LHCN-M2 (cell line): ENCODE results near the gene ZNF219. TPM values are rescaled to one million over a fixed set of nuclear protein-coding genes. Genes with fewer than 3 reads are reported as not detected.

Experiments
- DNase-seq: peaks from one replicate; pipeline ENCODE4 v3.0.0-alpha.2; 2012; ENCODE audit warnings: low read depth
- total RNA-seq: library from RNA; depleted of rRNA; stranded (reverse); fragments of >200 nt; gene quantifications from 2 replicates; pipeline ENCODE4 v1.2.3, GENCODE V29; 2014

Gene ZNF219
- total RNA-seq, 1 experiment from 2014 or later, result 18.3 TPM

DNA sequence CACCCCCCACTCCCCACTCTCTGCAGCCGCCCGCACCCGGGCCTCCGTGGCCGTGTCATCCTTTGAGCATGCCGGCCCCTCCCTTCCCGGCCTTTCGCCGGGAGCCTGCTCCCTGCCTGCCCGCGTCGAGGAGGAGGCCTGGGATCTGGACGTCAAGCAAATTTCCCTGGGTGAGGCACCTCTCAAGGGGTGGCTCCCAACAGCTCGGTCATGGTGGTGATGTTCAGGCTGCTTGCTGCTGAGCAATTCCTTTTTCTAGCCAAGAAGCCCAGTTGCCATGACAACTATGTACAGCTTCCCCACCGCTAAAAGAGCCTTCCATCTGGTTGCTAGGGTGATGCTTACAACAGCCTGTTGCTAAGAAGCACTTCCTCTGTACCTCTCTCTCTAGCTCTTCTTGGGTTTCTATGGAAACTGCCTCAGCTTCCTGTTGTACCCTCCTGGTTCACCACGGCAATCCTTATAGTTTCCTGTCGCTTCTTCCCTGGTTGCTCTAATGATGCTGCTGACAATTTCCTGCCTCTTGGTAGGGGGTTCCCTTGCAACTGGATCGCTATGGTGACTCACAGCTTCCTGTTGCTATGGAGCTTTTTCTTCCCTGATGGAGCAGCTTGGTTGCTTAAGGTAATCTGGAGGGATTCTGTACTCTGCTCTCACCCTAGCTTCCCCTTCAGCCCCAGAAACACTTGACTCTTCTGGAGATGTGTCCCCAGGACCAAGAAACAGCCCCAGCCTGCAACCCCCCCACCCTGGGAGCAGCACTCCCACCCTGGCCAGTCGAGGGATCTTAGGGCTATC lies 11.0 kb downstream of the ZNF219 start:
- peak; percentile 80 for DNase-seq

DNA sequence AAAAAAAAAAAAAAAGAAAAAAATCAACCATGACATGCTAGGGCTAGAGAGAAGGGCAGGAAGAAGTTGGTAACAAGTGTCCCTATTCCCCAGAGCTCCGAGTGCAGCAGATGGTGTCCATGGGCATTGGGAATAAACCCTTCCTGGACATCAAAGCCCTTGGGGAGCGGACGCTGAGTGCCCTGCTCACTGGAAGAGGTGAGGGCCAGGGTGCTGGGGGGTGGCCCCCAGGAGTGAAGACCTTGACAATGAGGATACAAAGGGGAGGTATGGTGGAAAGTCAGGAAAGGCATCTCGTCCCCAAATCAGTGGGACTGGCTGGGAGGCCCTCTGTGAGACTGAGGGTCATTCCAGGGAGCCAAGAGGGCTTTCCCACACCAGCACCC lies 11.6 kb downstream of the ZNF219 start:
- DNase-seq, result no peak

DNA sequence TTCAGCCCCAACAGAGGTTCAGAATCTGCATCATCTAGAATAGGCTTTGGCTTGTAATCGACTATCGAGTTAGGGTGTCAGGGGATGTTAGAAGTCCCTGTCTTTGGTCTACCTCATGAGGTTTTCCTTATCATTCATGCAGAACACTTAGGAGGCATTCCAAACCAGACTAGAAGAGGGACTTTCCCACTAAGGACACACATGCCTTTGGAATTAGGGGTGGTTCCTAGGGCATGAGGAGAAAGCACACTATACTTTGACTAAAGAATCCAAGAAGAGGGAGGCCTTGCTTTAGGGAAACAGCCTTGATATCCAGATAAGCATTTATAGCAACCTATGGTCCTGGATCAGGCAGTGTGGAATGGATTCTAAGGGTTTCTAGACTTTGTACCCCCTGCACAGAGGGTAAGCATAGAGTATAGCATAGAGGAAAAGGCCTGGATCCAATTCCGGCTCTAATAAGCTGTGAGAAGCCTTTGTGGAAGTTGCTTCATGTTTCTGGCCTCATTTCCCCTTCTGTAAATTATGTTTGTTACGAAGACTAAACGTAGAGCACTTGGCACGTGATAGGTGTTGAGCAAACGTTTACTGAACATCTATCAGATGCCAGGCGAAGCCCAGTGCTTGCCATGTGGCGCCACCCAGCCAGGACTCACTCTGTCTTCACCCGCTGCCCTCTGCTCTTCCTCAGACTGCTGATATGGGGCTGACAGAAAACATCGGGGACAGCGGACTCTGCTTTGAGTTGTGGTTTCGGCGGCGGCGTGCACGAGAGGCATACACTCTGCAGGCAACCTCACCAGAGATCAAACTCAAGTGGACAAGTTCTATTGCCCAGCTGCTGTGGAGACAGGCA lies 13.2 kb downstream of the ZNF219 start:
- DNase-seq, result no peak

DNA sequence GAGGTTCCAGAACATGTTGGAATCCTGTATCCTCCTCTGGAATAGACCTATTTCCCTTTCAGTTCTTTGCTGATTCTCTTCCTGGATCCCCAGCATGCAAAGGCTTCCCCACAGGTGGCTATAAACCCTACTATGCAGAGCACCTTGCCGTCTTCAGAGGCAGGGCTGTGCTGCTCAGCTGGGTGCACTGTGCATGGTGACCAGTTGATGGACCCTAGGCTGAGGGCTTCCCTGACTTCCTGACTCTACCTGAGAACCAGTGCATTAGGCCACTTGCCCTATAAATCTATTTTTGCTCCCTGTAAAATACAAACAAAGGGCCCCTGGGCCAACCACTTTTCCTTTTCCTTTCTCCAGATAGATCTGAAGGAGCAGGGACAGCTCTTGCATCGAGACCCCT lies 14.1 kb downstream of the ZNF219 start:
- DNase-seq, result no peak

DNA sequence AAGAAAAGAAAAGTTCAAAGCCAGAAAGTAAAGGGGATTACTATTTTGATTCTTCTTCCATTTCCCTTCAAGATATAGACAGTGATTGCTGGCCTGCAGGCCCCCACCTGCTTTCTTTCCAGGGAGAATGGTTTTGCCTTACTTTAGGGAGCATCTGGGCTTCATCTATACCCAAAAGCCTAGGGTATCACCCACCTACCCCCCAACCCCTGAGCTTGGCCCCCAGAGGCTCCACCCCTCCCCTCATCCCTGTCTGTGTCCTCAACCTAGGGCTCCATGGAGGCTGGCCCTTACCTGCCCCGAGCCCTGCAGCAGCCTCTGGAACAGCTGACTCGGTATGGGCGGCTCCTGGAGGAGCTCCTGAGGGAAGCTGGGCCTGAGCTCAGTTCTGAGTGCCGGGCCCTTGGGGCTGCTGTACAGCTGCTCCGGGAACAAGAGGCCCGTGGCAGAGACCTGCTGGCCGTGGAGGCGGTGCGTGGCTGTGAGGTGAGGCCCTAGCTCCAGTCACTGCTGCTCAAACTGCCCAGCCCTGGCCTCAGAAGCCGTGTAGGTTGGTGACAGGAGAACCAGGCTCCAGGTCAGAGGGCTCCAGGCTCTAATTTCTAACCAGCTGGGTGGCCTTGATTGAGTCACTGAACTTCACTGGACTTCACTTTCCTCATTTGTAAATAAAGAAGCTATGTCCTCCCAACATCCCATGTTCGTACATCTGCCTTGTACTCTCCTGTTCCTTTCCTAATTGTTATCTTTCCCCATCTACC lies 14.7 kb downstream of the ZNF219 start:
- no peak for DNase-seq

GRCh38 chr14:21081521-21082142 lies 16.8 kb downstream of the ZNF219 start:
- no peak for DNase-seq

DNA sequence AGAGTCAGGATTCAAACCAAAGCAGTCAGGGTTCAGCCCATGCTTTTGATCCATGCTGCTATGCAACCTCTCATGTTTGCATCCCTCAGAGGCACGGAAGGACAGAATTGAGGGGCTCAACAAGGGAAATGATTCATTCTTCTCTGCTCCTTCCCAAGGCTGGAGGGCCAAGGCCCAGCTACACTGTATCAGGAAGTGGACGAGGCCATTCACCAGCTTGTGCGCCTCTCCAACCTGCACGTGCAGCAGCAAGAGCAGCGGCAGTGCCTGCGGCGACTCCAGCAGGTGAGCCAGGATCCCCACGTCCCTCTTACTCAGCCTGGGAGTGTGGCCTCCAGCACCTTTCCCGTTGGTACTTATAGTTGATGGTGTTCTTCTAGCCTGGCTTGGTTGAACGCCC lies 19.7 kb downstream of the ZNF219 start:
- DNase-seq, result no peak

DNA sequence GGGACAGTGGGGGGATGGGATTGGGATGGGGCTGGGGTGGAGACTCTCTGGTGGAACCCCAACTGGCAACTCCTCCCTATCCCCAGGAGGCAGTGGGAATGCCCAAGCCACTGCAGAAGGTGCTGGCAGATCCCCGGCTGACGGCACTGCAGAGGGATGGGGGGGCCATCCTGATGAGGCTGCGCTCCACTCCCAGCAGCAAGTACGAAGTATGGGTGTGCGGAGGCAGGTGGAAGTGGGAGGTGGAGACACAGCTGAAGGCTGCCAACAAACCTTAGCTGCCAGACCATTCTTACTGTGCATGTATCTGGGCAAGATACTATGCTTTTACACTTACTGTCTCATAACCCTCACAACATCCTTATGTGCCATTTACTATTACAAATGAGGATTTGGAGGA lies 20.2 kb downstream of the ZNF219 start:
- DNase-seq, result no peak

GRCh38 chr14:21077672-21078071 lies 20.8 kb downstream of the ZNF219 start:
- DNase-seq, result no peak

- DNase-seq, result no peak
Measured at GRCh38 chr14:21075719-21076437, 22.6 kb downstream of the ZNF219 start.

GRCh38 chr14:21074398-21075272 lies 23.8 kb downstream of the ZNF219 start:
- no peak for DNase-seq

GRCh38 chr14:21073921-21074320 lies 24.5 kb downstream of the ZNF219 start:
- no peak for DNase-seq

DNA sequence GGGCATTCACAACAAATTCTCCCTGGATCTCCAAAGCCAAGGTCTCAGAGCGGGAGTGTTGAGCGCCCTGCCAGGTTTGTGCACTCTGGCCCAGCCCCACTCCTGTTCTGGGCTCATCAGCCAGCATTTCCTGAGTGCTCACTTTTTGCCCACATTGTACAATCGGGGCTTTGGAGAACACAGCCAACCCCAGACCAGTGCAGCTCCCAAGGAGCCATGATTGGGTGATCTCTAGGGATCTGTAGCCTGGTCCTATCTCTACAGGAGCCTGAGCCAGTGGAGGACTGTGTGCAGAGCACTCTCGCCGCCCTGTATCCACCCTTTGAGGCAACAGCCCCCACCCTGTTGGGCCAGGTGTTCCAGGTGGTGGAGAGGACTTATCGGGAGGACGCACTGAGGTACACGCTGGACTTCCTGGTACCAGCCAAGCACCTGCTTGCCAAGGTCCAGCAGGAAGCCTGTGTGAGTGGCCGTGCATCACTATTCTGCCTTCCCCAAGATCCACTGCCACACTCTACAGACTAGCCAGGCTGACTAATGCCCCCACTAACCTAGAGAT lies 25.6 kb downstream of the ZNF219 start:
- DNase-seq, result no peak

- peak; percentile 60 for DNase-seq
Measured at GRCh38 chr14:21072031-21072473, 26.4 kb downstream of the ZNF219 start.

DNA sequence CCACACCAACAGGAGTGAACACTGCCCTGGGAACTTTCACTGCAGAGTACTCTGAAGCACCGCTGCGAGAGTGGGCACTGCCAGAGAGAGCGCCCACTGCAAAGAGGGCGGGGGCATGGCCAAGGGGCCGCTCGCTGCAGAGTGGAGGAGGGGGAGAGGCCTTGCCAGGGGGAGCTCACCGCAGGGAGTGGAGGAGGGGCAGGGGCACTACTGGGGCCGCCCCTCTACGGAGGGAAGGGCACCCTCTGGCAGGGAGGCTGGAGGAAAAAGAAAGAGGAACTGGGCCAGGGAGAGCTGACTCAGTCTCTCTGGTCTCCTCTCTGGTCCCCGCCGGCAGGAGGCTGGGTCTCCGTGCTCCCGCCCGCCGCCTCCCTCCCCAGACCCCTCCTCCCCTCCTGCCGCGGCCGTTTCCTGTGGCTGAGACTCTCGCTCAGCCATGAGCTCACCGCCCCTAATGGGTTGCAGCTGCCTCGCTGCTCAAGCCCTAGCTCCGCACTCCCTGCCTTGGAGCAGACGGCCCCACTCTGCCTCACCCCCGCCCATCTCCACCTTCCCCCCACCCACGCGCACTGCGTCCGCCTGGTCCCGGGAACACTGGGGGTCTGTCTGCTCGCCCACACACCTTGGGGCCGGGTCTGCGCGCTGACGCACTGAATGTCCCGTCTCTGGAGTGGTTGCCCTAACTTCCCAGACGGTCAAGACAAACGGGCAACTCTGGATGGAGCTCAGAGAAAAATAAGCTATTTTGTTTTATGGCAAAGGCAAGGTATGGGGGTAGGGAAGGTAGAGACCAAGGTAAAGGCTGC lies 27.0 kb downstream of the ZNF219 start:
- DNase-seq, result peak; percentile 90

GRCh38 chr14:21070610-21071224 lies 27.7 kb downstream of the ZNF219 start:
- DNase-seq, result peak; percentile 45

GRCh38 chr14:21070083-21070609 lies 28.3 kb downstream of the ZNF219 start, which contains the start of gene ARHGEF40:
TSS of gene ARHGEF40 (plus strand) at chr14:21070304. CDS start at chr14:21070397, 93 bp downstream.
- peak; percentile 40 for DNase-seq
